HT1080 (cell line): ENCODE measurements around the gene KRTCAP2. TPM values are rescaled to one million over a fixed set of nuclear protein-coding genes. Genes with fewer than 3 reads are reported as not detected.
A peak's percentile ranks its signal among the peaks of the same experiment; 100 is the strongest.

Source experiments
- DNase-seq: peaks from one replicate; pipeline ENCODE4 v3.0.0-alpha.2; 2015; ENCODE audit warnings: low read depth
- total RNA-seq: library from RNA; depleted of rRNA; stranded (reverse); fragments of >200 nt; shearing (Covaris generic); gene quantifications from 2 replicates; pipeline ENCODE4 v1.2.3, GENCODE V29; 2014

Gene KRTCAP2
- total RNA-seq, 1 experiment from 2014 or later, result 170 TPM

DNA sequence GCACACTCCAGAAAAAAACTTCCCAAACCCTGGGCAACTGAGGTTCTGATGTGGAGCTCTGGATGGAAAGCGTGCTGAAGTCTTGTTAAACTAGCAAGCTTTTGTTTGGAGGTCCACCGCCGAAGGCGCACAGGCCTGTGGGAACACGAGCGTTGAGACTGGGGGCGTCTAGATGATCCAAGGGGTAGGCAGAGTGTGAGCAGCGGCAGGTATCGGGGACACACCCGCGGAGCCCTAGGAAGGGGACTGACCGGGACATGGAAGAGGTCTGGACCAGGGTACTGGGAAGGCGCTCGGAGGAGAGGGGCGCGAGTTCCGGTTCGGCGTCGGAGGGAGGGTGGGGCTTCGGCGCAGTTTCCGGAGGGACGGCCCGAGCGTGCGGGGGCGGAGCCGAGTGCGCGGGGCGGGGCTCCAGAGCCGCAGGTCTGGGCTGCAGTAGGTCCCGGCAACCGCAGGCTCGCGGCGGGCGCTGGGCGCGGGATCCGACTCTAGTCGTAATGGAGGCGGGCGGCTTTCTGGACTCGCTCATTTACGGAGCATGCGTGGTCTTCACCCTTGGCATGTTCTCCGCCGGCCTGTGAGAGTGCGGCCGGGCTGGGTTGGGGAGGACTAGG lies 37.6 kb downstream of the KRTCAP2 start, which contains the start of gene SLC50A1:
TSS of gene SLC50A1 (plus strand) at position 438 of the 614 bp plus-strand sequence. CDS start at position 498, 60 bp downstream.
- peak; percentile 94 for DNase-seq

DNA sequence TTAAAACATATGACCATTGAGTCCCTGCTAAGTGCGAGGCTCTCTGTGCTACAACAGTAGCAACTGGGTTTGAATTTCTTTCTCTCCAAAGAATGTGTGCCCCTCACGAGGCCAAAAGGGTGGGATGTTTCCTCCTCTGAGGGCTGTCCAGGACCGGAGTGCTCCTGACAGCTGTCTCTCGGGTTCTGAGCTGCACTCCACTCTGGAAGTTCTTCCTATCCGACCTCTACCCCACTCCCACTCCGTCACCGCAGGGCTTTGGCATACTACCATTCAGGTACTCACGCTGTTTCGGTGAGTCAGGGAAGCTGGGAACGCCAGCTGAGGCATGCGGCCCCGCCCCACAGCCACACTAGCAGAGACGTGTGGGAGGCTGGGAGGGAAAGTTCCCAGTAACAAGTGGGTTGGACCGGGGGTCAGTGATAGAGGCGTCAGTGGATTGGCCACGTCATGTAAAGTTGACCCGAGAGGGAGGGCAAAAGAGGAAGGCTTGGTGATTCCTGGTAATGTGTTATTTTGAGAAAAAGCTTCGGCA lies 38.2 kb downstream of the KRTCAP2 start:
- peak; percentile 94 for DNase-seq

DNA sequence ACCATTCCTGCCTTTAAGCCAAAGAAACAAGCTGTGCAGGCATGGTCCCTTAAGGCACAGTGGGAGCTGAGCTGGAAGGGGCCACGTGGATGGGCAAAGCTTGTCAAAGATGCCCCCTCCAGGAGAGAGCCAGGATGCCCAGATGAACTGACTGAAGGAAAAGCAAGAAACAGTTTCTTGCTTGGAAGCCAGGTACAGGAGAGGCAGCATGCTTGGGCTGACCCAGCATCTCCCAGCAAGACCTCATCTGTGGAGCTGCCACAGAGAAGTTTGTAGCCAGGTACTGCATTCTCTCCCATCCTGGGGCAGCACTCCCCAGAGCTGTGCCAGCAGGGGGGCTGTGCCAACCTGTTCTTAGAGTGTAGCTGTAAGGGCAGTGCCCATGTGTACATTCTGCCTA lies 38.8 kb downstream of the KRTCAP2 start:
- no peak for DNase-seq

DNA sequence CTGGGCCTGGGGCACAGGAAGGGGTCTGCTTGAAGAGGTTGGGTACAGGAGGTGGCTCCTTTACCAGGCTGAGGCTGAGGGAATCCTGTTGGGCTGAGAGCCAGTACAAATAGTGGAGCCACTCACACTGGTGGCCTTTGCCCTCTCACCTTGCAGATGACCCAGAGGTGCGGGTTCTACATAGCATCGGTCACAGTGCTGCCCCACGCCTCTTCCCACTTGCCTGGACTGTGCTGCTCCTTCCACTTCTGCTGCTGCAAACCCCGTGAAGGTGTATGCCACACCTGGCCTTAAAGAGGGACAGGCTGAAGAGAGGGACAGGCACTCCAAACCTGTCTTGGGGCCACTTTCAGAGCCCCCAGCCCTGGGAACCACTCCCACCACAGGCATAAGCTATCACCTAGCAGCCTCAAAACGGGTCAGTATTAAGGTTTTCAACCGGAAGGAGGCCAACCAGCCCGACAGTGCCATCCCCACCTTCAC lies 39.3 kb downstream of the KRTCAP2 start:
- no peak for DNase-seq

DNA sequence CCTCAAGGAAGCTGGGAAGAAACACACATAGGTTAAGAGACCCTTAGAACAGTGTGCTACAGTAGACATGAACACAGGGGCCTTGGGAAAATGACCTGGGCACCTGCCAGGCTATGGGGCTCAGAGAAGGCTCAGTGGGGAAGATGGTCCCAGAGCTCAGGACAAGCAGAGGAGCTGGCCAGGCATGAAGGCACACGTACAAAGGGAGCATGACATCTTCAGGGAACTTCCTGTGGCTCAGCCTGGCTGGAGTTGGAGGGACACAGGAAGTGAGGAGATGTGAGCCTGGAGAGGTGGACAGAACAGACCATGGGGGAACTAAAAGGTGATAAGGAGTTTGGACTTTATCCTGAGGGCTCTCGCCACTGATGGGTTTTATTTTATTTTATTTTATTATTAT lies 41.2 kb downstream of the KRTCAP2 start:
- DNase-seq, result no peak

DNA sequence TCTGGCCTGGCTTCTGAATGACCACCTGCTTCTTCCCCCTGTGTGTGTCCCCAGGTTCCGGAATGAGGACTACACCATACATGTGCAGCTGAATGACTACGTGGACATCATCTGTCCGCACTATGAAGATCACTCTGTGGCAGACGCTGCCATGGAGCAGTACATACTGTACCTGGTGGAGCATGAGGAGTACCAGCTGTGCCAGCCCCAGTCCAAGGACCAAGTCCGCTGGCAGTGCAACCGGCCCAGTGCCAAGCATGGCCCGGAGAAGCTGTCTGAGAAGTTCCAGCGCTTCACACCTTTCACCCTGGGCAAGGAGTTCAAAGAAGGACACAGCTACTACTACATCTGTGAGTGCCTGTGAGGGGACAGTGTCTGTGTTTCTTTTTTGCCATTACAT lies 41.8 kb downstream of the KRTCAP2 start:
- no peak for DNase-seq

DNA sequence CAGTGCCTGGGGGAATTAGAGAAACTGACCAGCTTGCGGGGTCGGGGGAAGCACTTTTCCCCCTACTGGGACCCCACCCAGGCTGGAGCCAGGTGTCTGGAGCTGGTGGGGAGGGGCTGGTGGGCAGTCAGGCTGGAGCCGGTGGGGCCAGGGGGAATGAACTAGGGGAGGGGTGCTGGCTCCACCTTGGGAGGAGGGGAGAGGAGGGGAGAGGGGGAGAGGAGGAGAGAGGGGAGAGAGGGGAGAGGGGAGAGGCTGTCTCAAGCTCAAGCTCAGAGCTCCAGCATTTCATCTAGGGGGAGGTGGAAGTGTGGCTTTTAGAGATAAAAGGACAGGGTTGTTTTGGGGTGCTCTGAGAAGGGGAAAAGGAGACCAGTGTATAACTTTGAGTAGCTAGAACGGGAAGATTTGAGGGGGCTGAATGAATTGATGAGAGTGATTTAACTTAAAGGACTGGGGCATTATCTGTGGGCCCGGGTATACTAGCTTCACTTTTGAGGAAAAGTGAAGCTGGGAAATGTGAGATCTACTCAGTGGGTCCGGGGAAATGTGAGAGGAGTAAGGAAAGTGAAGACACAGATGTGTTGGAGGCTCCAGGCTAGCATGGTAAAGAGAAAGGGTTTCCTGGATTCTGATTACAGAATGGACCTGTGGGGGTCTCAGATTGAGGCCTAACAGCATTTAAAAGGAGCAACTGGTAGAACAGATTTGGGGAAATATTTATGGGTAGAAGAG lies 42.7 kb downstream of the KRTCAP2 start:
- DNase-seq, result no peak

DNA sequence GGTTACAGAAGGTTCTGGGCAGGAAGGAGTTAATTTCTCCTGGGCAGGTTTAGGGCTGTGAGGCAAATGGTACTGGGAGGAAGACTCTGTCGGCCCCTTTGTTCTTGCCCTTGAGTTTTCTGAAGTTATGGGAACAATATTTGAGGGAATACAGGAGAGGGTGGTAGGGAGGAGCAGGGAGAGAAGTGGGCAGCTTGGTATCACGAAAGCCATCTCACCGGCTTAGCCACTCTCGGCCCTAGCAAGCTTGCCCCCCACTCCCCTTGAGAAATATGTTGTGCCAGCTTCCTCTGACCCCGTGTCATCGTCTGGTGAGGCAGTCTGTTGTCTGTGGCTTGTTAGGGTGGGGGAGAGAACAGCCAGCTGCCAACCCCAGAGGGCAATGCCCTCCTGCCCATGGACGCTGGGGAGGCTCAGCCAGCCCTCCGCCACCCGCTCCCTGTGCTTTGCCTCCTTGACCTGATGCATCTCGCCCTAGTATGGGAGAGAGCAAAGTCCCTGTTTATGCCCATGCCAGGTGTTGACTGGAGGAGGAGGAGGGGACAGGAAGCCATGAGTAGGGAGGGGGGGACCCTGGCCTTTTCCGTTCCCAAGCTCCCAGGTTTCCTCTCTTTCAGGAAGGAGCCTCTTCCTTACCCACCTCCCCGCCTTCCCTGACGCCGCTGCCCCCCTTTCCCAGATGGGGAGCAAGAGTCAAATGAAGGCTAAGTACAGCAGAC lies 44.2 kb downstream of the KRTCAP2 start:
- no peak for DNase-seq

DNA sequence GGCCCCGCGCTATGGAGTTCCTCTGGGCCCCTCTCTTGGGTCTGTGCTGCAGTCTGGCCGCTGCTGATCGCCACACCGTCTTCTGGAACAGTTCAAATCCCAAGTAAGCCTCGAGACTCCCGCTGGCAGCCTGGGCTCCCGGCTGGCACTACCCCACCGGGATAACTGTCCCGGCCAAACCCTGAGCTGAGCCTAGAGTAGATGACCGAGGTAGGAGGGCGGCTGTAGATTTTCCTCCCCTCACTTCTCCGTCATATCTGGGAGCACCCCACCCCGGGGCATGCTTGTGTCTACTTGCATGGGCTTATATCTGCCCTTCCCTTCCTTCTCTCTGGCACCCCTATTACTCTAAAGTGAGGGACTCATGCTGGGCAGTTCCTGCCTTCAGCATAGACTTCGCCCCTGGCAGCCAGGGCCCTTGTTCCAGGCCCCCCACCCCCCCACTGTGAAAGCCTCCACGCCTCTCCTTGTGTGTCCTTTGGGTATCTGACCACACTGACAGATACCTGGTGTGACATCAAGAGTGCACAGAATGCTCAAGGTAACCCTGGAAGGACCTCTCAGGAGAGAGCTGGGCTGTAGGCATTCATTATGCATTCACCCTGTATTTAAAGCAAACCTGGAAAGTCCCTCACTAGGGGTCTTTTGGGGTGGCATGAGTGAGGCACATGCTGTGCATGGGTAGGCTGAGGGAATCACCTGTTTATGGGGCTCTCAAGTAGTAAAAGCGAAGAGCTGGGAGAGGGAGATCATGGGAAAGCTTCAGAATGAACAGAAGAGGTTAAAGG lies 44.9 kb downstream of the KRTCAP2 start:
- DNase-seq, result no peak

DNA sequence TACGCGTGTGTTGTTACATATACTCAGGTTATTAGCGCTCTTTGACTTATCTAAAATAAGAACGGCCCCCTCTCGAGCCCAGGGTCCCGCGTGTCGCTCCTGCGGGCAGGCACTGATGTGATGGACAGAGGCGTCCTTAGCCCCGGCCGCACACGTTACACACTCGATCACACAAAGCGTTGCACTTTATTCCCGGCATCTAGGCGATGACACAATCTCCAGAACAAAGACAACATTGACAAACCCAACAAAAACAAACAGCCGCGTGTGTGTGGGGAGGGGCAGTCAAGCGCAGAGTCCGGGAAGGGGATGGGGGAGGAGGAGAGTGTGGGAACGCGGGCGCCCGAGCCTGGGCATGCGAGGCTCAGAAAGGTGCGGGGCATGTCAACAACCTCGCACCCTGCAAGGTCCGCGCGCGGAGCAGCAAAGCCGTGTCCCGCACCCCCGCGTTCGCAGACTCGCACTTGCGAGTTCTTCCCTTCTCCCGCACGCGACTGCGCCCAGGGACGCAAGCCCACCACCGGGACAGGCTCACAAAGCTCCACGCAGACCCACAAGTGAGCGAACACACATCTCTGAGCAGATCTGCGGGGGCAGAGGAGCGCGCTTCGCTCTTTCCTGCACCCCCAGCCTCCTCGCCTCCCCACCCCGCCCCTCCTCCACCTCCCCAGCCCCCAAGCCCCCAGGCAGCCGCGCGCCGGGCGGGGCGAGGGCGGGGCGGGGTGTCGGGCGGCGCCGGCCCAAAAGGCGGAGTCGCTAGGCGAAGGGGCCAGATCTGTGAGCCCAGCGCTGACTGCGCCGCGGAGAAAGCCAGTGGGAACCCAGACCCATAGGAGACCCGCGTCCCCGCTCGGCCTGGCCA lies 45.8 kb downstream of the KRTCAP2 start, which contains the start of gene EFNA1:
TSS of gene EFNA1 (plus strand) at position 772 of the 862 bp plus-strand sequence. CDS start 102 bp downstream, outside the sequence.
- peak; percentile 11 for DNase-seq

DNA sequence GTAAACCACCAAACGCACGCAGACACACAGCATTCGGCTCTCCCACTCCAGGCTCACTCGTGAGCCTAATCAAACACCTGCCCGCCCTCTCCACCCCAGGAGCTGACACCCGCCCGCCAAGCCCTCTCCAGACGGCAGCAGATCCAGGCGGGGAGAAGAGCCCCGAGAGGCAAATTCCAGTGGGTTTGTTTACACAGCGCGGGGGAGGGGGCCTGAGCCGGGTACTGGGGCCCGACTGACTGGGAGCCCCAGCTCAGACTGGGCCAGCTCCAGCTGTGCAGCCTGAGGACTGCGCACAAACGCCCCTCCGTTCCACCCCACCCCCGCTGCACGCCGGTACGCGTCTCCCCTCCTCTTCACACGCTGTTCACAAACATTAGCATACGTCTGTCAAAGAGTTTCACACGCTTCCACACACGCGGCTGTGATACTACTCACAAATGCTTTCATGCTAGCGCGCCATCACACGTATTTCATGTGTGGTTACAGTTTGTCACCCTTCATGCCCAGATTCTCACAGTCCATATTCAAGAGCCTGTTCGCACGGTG lies 46.5 kb downstream of the KRTCAP2 start:
- no peak for DNase-seq

DNA sequence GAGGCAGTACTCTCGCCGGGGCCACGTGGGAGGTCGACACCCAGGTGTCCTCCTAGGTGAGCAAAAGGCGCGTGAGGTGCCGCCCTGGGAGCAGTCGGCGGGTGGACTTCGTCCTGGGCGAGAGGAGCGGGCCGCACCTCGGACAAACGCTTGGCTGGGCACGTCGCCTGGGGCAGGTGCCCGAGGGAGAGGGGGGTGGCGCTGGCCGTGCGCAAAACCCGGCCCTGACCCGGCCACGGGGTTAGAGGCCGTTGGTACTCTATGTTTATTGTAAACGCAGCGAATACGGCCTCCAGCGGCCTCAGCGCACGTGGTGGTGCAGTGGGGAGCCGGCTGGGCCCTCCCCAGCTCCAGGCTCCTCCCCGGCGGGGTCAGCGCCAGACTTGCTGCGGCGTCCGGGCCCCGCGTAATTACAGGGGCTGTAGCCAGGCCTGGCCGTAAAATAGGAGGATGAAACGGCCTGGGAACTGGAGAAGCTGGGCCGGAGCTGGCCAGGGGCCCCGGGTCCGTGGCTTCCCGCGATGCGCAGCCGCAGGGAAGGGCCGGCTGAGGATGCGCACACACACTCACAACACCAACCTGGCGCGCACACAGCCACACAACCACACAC lies 47.1 kb downstream of the KRTCAP2 start:
- no peak for DNase-seq

DNA sequence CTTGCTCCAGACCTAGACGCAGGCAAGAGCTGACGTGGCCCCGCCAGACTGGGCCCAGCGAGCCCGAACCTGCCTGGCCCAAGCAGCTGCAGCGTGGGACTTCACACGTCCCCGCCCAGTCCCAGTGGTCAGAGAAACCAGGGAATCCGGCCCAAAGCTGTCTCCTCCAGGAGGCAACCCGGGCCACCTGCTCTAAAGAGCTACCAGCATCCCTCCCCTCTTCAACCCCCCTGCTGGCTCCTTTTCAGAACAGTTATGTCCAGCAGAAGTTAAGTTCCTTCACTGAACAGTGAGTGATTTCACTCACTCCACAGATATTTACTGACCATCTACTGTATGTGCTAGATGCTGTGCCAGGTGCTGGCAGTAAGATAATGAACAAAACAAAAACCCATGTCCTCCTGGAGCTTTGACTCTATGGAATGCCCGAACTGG lies 47.6 kb downstream of the KRTCAP2 start:
- no peak for DNase-seq

DNA sequence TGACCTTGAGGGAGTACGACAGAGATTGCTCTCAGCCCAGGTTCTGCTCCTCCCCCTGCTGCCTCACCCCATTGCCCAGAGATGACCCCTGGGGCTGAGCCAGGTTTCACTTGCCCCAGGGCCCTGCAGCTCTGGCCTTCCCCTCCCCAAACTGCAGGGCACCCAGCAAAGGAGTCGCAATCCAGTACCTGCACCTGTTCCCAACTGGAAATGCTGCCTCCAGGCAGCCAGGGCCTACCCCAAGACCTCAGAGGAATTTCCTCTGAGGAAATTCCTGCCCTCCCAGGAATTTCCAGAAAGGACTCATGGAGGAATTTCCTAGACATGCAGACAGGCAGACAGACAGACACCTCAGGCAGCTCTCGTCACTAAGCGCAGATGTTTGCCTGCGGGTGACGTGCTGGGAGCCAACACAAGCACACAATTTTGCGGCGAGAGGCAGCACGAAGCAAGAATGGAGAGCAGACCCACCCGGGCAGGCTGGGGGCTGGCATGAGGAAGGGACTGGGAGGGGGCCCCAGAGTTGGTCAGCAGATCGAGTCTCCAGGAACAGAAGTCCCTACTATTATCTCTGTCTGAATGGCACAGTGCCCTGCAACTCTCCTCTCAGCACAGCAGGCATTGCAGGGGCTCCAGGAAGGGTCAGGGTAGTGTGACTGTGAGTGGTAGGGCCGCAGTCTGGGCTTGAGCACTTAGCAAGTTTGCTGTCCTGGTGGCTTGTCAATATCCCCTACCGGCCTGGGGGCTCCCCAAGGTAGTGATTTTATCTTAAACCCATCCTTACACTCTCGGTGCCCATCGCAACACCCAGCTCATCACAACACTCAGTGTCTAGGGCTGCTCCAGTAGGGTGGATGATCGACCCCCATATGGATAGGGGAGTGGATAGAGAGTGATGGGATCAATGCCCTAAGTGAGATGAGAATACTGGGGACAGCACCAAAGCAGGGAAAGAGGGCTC lies 48.3 kb downstream of the KRTCAP2 start:
- no peak for DNase-seq

DNA sequence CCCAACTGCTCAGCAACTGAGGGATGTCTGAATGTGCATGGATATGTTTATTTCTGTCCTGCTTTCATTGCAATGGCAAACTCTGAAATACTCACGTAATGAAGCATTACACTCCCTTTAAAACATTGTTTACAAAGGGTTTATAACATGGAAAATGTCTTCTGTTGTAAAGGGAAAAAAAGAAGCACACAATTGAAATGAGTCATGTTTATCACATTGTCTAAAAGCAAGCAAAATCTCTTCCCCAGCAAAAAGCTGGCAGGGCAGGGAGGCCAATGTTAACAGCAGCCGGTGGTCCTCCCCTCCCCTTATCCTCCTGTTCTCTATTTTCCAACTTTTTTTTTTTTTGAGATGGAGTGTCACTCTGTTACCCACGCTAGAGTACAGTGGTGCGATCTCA lies 49.3 kb downstream of the KRTCAP2 start:
- DNase-seq, result no peak

DNA sequence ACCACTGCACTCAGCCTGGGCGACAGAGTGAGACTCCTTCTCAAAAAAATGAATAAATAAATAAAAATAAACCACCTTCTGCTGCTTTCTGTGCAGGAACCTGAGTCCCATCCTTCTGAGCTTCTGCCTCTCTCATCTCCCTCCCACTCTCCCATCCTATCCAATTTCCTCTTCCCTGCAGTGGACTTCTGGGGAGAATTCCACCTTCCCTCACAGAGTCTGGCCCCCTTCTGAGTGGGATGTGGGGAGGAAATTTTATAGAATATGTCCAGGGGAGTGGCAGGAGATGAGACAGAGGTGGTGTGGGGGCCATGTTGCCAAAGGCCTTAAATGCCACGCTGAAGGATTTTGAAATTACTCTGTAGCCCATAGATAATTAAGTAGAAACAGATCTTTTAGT lies 50.8 kb downstream of the KRTCAP2 start:
- no peak for DNase-seq

DNA sequence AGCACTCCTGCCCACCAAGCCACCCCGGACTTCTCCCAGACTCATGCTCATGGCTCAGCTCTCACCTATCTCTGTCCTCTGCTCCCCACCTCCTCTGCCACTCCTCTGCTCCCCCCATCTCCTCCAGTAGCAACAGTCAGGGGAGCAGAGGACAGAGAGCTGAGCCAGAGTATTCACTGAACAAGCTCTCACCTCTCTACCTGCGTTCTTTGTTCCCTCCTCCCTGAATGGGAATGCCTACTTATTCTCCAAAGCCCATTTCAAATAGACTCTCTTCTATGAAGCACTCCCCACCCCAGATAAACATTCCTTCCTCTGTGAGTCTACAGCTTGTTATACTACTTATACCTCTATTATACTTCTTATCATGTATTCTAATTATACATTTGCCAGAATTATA lies 51.9 kb downstream of the KRTCAP2 start:
- no peak for DNase-seq

DNA sequence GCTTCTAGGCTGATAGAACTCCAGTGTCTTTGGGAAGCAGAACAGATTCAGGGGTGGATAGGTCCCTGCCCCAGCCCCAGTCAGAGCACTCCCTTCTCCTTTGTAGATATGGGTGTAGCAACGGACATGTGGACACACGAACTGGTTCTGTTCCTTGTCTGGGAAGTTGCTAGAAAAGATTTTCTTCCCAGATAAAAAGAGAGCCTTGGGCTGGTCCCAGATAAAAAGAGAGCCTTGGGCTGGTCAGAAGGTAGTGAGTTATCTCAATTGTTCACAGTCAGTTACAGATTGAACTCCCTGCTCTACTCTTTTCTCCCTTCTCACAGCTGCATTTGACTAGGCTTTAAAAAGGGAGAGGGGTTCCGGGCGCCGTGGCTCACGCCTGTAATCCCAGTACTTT lies 52.9 kb downstream of the KRTCAP2 start:
- no peak for DNase-seq
